Hepatocyte (in vitro differentiated cells): ENCODE results near the gene ZNF433. TPM values are rescaled to one million over a fixed set of nuclear protein-coding genes. Genes with fewer than 3 reads are reported as not detected.

Source experiments
- DNase-seq: peaks from one replicate; pipeline ENCODE4 v3.0.0-alpha.2; 2016; ENCODE audit warnings: low spot score
- H2AFZ ChIP-seq: fragments of 200-600 bp; sonication (generic); 2 replicates; pipeline ENCODE4 v1.6.0; 2016; ENCODE audit warnings: antibody characterized with exemption, mild to moderate bottlenecking
- H3K27ac ChIP-seq: fragments of 200-600 bp; sonication (generic); 2 replicates; pipeline ENCODE4 v1.5.1; 2016; ENCODE audit warnings: mild to moderate bottlenecking
- H3K27me3 ChIP-seq: fragments of 200-600 bp; sonication (generic); 2 replicates; pipeline ENCODE4 v1.6.1; 2016
- H3K36me3 ChIP-seq: fragments of 200-600 bp; sonication (generic); replicated peaks from 2 replicates; pipeline ENCODE4 v1.5.1; 2016; ENCODE audit warnings: low read depth; ENCODE audit not compliant: insufficient read depth
- H3K4me1 ChIP-seq: fragments of 200-600 bp; sonication (generic); 2 replicates; pipeline ENCODE4 v1.5.1; 2016; ENCODE audit warnings: mild to moderate bottlenecking, moderate library complexity; ENCODE audit not compliant: insufficient read depth
- H3K4me2 ChIP-seq: fragments of 200-600 bp; sonication (generic); 2 replicates; pipeline ENCODE4 v1.6.0; 2016
- H3K4me3 ChIP-seq: fragments of 200-600 bp; sonication (generic); 2 replicates; pipeline ENCODE4 v1.5.1; 2016; ENCODE audit warnings: mild to moderate bottlenecking
- H3K79me2 ChIP-seq: fragments of 200-600 bp; sonication (generic); 2 replicates; pipeline ENCODE4 v1.6.0; 2017; ENCODE audit warnings: mild to moderate bottlenecking
- H3K9me2 ChIP-seq: fragments of 200-600 bp; sonication (generic); replicated peaks from 2 replicates; pipeline ENCODE4 v1.6.0; 2017; ENCODE audit warnings: mild to moderate bottlenecking; ENCODE audit not compliant: insufficient read depth
- H3K9me3 ChIP-seq: fragments of 200-600 bp; sonication (generic); 2 replicates; pipeline ENCODE4 v1.5.1; 2016; ENCODE audit warnings: low read depth, mild to moderate bottlenecking
- H4K20me1 ChIP-seq: fragments of 200-600 bp; sonication (generic); 2 replicates; pipeline ENCODE4 v1.6.0; 2016; ENCODE audit warnings: mild to moderate bottlenecking; ENCODE audit not compliant: insufficient read depth, poor library complexity, severe bottlenecking
- EZH2 ChIP-seq: fragments of 200-600 bp; sonication (generic); IDR thresholded peaks from 2 replicates; pipeline ENCODE4 v1.6.1; 2016; ENCODE audit warnings: antibody characterized with exemption, mild to moderate bottlenecking, borderline replicate concordance
- EZH2phosphoT487 ChIP-seq: fragments of 200-600 bp; sonication (generic); IDR thresholded peaks from one replicate; pipeline ENCODE4 v1.6.1; 2018; ENCODE audit warnings: antibody characterized with exemption, mild to moderate bottlenecking, low read depth, moderate library complexity; ENCODE audit not compliant: unreplicated experiment, severe bottlenecking
- WGBS: methylation state at CpG from one replicate; pipeline ENCODE4 v1.1.6; 2016; ENCODE audit warnings: low lambda C conversion rate; ENCODE audit errors: missing lambda C conversion rate; 5-methylcytosine and 5-hydroxymethylcytosine counted together
- polyA plus RNA-seq: library from polyadenylated mRNA; unstranded; fragments of >200 nt; fragmentation: Nextera tagmentation; extraction: Ambion mirVana; gene quantifications from 2 replicates; pipeline ENCODE4 v1.2.1, GENCODE V29; 2016
- total RNA-seq: library from RNA; depleted of rRNA; stranded (reverse); fragments of >200 nt; gene quantifications from 2 replicates; pipeline ENCODE4 v1.2.3, GENCODE V29; 2014
- TF ChIP-seq, protein P1 (sequence below): fragments of 200-600 bp; sonication (generic); IDR thresholded peaks from 2 replicates; pipeline ENCODE4 v1.5.1; 2016; ENCODE audit warnings: antibody characterized with exemption, mild to moderate bottlenecking; ENCODE audit not compliant: poor library complexity

Gene ZNF433
- total and polyA plus RNA-seq, 2 experiments from 2014 or later = 6.1 to 9.0 TPM

DNA sequence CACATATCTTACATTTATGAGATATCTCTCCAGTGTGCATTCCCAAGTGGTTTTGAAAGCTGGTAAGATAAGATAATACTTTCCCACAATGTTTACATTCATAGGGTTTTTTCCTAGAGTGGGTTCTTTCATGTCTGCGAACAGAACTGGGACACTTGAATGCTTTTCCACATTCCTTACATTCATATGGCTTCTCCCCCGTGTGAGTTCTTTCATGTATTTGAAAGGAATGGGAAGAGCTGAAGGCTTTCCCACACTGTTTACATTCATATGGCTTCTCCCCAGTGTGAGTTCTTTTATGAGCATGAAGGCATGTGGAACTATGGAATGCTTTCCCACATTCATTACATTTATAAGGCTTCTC, 19.7 kb downstream of the ZNF433 start:
- no peaks in the 10 kb centered on the region for H3K9me2 ChIP-seq
- H3K4me2 ChIP-seq = no peak overlapping the region
- no peak overlapping the region for H3K27ac ChIP-seq
- no peak overlapping the region for H2AFZ ChIP-seq
- WGBS = 83% methylated on average over 2 of the region's 2 CpGs
- H3K36me3 ChIP-seq = peaks cover 35% of the 10 kb centered on the region
- H3K27me3 ChIP-seq = no peaks in the 10 kb centered on the region
- DNase-seq = no peak
- H3K9me3 ChIP-seq = peaks cover 69% of the 10 kb centered on the region
- no peaks in the 10 kb centered on the region for H4K20me1 ChIP-seq
- H3K79me2 ChIP-seq = no peaks in the 10 kb centered on the region
- H3K4me3 ChIP-seq = no peak overlapping the region
- H3K4me1 ChIP-seq = no peaks in the 10 kb centered on the region
- TF ChIP-seq EZH2phosphoT487 (no peak), EZH2 (no peak)
- TF ChIP-seq, protein P1, sequence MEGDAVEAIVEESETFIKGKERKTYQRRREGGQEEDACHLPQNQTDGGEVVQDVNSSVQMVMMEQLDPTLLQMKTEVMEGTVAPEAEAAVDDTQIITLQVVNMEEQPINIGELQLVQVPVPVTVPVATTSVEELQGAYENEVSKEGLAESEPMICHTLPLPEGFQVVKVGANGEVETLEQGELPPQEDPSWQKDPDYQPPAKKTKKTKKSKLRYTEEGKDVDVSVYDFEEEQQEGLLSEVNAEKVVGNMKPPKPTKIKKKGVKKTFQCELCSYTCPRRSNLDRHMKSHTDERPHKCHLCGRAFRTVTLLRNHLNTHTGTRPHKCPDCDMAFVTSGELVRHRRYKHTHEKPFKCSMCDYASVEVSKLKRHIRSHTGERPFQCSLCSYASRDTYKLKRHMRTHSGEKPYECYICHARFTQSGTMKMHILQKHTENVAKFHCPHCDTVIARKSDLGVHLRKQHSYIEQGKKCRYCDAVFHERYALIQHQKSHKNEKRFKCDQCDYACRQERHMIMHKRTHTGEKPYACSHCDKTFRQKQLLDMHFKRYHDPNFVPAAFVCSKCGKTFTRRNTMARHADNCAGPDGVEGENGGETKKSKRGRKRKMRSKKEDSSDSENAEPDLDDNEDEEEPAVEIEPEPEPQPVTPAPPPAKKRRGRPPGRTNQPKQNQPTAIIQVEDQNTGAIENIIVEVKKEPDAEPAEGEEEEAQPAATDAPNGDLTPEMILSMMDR = no peak

DNA sequence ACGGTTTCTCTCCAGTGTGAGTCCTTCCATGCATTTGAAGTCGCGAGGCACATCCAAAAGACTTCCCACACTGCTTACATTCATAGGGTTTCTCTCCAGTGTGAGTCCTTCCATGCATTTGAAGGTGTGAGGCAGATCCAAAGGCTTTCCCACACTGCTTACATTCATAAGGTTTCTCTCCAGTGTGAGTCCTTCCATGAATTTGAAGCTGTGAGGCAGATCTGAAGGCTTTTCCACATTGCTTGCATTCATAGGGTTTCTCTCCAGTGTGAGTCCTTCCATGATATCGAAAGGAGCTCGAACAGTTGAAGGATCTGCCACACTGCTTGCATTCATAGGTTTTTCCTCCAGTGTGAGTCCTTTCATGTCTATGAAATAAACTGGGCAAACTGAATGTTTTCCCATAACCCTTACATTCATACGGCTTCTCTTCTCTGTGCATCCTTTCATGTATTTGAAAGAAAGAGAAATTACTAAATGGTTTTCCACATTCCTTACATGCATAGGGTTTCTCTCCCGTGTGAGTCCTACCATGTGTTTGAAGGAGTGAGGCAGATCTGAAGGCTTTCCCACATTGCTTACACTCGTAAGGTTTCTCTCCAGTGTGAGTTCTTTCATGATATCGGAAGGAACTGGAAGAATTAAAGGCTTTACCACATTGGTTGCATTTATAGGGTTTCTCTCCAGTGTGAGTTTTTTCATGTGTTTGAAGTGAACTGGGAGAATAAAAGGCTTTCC, 20.3 kb downstream of the ZNF433 start:
- WGBS = 97% methylated on average over 9 of the region's 9 CpGs
- H4K20me1 ChIP-seq = no peaks in the 10 kb centered on the region
- no peaks in the 10 kb centered on the region for H3K27me3 ChIP-seq
- no peak for DNase-seq
- H3K9me2 ChIP-seq = no peaks in the 10 kb centered on the region
- H3K79me2 ChIP-seq = no peaks in the 10 kb centered on the region
- peaks cover 69% of the 10 kb centered on the region for H3K9me3 ChIP-seq
- H3K4me1 ChIP-seq = no peaks in the 10 kb centered on the region
- peaks cover 35% of the 10 kb centered on the region for H3K36me3 ChIP-seq
- no peak overlapping the region for H3K4me2 ChIP-seq
- no peak overlapping the region for H3K27ac ChIP-seq
- H3K4me3 ChIP-seq = no peak overlapping the region
- TF ChIP-seq EZH2 (no peak), EZH2phosphoT487 (no peak)
- TF ChIP-seq, protein P1 = no peak
- no peak overlapping the region for H2AFZ ChIP-seq

DNA sequence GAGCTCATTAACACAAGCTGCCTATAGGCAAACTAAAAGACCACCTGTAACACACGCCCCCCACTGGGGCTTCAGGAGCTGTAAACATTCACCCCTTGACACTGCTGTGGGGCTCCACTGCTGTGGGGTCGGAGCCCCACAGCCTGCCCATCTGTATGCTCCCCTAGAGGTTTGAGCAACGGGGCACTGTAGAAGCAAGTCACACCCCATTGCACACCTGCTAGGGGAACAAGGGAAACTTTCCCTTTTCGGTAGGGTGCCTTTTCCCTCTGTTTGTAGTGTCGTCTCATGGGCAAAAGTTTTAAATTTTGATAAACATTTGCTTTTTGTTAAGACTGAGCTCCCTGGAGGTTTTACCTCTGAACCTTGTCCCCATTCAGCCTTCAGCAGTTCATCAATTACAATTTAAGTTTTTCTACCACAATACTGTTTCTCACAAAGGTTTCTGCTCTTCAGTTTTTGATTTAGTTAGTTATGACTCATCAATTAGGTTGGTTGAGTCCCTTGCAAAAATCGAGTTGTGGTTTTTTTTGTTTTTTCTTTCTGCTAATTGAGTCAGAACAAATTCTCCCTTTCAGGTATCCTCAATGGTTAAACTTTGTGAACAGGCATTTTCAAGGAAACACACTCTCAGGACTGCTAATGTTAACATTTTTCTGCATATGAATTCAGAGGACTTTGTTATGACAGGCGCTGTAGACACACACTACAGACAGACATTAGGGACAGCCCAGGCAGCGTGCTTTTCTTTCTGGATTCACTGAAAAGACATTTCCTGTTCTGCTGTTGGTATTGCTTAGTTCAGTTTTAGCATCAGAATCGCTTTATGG, 35.1 kb downstream of the ZNF433 start:
- H3K4me3 ChIP-seq = no peak overlapping the region
- no peaks in the 10 kb centered on the region for H4K20me1 ChIP-seq
- 93% methylated on average over 9 of the region's 9 CpGs for WGBS

More for the DNA sequence above, 35.1 kb downstream of the ZNF433 start:
- no peak for TF ChIP-seq EZH2
- TF ChIP-seq, protein P1 = no peak
- no peak for TF ChIP-seq EZH2phosphoT487
- Histone ChIP-seq H3K79me2 (peaks cover 12% of the 10 kb centered on the region), H3K4me1 (no peaks in the 10 kb centered on the region), H3K27ac (no peak overlapping the region), H2AFZ (no peak overlapping the region), H3K4me2 (no peak overlapping the region), H3K36me3 (no peaks in the 10 kb centered on the region), H3K9me3 (peaks cover 4% of the 10 kb centered on the region), H3K27me3 (no peaks in the 10 kb centered on the region), H3K9me2 (no peaks in the 10 kb centered on the region)
- DNase-seq = no peak
